Right lobe of liver (tissue), 4 donors: ENCODE data around the gene DNAL4.

Experiments
- POLR2A ChIP-seq: fragments of 450-650 bp; IDR thresholded peaks from one replicate; pipeline ENCODE4 v1.6.1; 2017; ENCODE audit warnings: antibody characterized with exemption, mild to moderate bottlenecking
- TF ChIP-seq, protein P1 (sequence below), 4 donors: fragments of 200-600 bp in 3 of 4; fragments of 450-650 bp in 1 of 4; IDR thresholded peaks; one replicate each; pipeline versions ENCODE4 v1.5.1 to v1.8.0; 2016 to 2022; ENCODE audit warnings: antibody characterized with exemption in 4 of 4, mild to moderate bottlenecking in 2 of 4
- donor health status: DM: no; HTN: no; CAD: no.
- donor health status: DM: no; HTN: no; CAD: no.
- donor health status: DM: no; HTN: yes; CAD: no.

DNA sequence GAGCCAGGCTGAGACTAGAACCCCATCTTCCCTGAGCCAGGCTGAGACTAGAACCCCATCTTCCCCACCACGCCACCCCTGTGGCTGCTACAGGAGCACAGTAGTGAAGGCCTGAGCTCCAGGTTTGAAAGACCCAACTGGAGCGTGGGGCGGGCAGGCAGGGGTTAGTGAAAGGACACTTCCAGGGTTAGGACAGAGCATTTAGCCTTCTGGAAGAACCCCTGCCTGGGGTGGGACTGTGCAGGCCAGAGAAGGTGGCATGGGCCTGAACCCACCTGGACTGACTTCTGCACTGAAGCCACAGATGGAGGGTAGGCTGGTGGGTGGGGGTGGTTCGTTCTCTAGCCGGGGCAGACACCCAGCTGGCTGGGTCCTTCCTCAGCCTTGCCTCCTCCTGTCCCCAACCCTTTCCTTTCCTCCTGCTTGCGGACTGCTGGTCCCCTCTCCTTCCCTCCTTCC is 62.2 kb downstream of the DNAL4 start:
- no peak for TF ChIP-seq POLR2A
- TF ChIP-seq, protein P1, sequence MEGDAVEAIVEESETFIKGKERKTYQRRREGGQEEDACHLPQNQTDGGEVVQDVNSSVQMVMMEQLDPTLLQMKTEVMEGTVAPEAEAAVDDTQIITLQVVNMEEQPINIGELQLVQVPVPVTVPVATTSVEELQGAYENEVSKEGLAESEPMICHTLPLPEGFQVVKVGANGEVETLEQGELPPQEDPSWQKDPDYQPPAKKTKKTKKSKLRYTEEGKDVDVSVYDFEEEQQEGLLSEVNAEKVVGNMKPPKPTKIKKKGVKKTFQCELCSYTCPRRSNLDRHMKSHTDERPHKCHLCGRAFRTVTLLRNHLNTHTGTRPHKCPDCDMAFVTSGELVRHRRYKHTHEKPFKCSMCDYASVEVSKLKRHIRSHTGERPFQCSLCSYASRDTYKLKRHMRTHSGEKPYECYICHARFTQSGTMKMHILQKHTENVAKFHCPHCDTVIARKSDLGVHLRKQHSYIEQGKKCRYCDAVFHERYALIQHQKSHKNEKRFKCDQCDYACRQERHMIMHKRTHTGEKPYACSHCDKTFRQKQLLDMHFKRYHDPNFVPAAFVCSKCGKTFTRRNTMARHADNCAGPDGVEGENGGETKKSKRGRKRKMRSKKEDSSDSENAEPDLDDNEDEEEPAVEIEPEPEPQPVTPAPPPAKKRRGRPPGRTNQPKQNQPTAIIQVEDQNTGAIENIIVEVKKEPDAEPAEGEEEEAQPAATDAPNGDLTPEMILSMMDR (IDR thresholded peaks at IDR 0.05), result no peak
